Mammary epithelial cell (primary cell): Measurements from ENCODE around the gene BFAR.
"Not testable (repeated sequence)": the region's sequence is repeated elsewhere in the genome, so short reads cannot be mapped to it uniquely, and the experiment has no call there.

Experiments
- CTCF ChIP-seq, 2 donors: IDR thresholded peaks in 1 of 2; conservative IDR thresholded peaks in 1 of 2; 2 replicates each; pipeline ENCODE4 v1.5.1; 2011 to 2012; ENCODE audit warnings: inconsistent platforms in 2 of 2, low read length in 2 of 2, mild to moderate bottlenecking in 2 of 2, control low read depth in 1 of 2, low read depth in 1 of 2; ENCODE audit not compliant: insufficient read depth in 1 of 2; ENCODE audit errors: extremely low read depth in 1 of 2
- EZH2 ChIP-seq: IDR thresholded peaks from 2 replicates; pipeline ENCODE4 v1.6.1; 2012; ENCODE audit warnings: low read length, inconsistent platforms, borderline replicate concordance

GRCh38 chr16:14636179-14636950 lies 3.6 kb downstream of the BFAR start:
- not testable (repeated sequence) for TF ChIP-seq EZH2; CTCF (conservative IDR thresholded peaks at IDR 0.05 in 1 of 2, IDR thresholded peaks at IDR 0.05 in 1 of 2; ENCODE audit: extremely low read depth in 1 of 2, insufficient read depth in 1 of 2, low read depth in 1 of 2, low read length in 2 of 2)
